Activated CD8-positive, alpha-beta memory T cell treated with anti-CD3 and anti-CD28 coated beads for 48 hours (primary cell): ENCODE data around the gene ERFL.

Experiments
- DNase-seq, 3 experiments: peaks; one replicate each; pipeline ENCODE4 v3.0.0-alpha.2; 2020; ENCODE audit warnings: low read depth in 2 of 3, low spot score in 2 of 3

ERFL gene

DNA sequence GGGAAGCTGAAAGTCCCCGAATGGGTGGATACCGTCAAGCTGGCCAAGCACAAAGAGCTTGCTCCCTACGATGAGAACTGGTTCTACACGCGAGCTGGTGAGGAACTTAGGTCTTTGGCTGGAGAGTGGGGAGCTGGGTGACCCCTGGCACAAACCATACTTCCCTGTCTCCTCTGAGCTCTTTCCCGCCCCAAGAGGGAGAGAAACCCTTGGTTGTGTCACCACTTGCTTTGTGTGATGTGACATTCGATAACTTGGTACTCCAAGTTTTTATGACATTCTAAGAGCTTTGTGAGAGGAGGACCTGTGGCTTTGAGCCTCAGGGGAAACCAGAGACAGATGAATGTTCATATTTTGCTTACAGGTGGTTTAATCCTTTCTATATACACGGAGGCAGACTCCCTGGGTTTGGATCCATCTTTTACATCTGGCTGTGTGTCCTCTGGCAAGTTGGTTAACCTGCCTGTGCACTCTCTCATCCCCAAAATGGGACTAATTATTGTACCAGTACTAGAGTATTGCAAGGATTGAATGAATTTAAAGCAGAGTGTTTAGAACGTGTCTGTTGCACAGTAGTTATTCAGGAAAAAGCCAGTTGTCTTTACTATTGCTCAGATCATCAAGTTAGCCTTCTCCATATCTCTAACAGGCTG, 67.0 kb downstream of the ERFL start:
- no peak for DNase-seq

DNA sequence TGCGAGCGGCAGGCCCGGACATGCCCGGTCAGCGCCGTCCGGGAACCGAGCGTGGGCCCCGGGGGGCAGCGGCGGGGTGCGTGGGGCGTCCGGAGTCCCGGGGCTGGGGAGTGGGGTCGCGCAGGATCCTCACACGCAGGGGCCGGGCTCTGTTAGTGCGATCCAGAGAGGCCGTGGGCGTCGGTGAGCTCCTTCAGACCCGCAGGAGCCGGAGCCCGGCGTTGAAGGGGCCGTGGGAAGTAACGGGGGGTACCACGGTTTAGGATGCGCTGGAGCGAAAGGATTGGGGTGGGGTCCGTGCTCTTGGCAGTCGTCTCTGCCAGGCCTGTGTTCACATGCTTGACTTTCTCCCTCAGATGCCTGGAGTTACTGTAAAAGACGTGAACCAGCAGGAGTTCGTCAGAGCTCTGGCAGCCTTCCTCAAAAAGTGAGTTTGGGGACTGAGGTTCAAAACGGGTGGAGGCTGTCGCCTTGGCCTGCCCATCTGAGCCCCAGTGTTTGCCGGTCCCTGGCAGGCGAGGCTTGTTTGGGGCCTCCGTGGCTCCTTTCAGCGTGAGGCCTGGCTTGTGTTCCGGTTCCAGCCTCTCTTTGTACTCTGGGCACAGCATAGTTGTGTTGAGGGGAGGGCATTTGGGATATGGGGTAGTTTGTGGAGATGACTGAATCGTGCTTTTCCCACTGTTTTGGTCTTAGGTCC, 67.7 kb downstream of the ERFL start:
- no peak for DNase-seq

DNA sequence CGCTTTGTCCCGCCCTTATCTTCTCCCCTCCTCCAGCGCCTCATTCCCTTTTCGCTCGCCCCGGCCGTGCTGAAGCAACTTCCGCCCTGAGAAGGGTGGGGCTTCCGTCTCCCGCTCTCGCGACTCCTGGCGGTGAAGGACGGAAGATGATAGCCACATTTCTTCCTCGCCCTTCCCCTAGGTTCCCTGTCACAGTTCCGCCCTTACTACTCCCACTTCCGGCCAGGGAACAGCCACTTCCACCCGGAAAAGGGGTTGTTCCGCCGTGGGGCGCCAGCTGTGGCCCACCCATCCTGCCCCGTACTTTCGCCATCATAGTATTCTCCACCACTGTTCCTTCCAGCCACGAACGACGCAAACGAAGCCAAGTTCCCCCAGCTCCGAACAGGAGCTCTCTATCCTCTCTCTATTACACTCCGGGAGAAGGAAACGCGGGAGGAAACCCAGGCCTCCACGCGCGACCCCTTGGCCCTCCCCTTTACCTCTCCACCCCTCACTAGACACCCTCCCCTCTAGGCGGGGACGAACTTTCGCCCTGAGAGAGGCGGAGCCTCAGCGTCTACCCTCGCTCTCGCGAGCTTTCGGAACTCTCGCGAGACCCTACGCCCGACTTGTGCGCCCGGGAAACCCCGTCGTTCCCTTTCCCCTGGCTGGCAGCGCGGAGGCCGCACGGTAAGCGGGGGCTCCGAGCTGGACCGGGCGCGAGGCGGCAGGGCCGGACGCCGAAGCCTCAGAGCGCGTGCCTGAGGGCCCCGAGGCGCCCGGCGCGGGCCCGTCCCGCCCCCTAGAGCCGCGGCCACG, 68.4 kb downstream of the ERFL start, which contains the start of gene RPS19:
TSS of gene RPS19 (plus strand) at position 638 of the 801 bp plus-strand sequence. CDS start 520 bp downstream, outside the sequence.
- peak; percentile 94 to 99 (median 96) for DNase-seq

DNA sequence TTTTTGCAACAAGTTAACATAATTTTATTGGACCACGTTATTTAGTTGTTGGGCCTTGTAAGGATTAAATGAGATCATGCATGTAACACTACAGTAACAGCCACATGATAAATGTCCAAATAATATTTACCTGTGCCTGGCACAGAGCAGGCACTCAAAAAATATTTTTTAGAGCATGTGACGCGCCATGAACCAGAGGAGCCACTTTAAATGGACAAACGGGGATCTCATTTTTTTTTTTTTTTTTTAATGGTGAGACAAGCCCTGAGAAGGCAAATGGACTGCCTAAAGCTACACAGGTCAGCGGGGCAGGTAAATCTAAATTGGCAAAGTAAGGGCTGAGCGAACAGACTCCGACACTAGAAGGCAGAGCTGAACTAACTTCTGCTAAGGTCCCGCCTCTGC, 69.0 kb downstream of the ERFL start:
- no peak for DNase-seq
